GM18526 (cell line): ENCODE results near the gene PARP6.

ENCODE experiments used
- POLR2A ChIP-seq: IDR thresholded peaks from 3 replicates; pipeline ENCODE4 v1.6.1; 2011; ENCODE audit not compliant: insufficient read length; ENCODE audit errors: extremely low read depth

The PARP6 gene

DNA sequence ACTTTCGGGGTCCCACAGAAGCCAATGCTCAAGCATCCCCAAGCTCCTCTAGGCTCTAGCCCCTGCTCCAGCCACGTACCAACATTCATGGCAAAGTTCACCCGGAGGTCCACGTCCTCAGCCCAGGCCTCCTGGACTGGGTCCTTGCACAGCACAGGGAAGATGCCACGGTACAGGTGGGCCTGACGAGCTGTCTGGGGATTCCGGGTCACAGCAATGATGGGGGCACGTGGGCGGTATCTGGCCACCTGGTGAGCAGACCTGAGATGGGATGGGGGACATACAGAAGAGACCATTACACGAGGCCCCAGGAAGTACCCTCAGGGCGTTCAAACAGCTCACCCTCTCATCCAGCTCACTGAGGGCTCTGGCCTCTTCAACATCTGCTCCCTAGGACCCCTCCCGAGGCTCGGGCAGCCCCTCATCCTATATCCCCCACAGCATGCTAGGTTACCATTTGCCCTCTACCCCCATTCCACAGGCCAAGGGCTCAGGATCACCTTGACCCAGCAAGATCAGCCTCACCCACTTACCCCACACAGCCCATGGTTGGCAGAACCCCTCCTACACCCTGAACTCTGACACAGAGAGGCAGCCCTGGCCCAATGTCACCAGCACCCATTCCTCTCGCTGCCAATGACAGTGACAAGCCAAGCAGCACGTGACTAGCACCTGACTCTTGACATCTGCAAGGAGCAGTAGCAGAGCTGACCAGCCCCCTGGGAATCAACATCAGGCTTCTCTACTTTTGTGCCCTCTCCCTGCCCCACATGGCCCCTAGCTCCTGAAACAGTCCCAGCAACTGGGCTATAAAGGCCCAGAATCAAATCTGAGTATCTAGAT lies 71.7 kb downstream of the PARP6 start:
- TF ChIP-seq POLR2A, result no peak

DNA sequence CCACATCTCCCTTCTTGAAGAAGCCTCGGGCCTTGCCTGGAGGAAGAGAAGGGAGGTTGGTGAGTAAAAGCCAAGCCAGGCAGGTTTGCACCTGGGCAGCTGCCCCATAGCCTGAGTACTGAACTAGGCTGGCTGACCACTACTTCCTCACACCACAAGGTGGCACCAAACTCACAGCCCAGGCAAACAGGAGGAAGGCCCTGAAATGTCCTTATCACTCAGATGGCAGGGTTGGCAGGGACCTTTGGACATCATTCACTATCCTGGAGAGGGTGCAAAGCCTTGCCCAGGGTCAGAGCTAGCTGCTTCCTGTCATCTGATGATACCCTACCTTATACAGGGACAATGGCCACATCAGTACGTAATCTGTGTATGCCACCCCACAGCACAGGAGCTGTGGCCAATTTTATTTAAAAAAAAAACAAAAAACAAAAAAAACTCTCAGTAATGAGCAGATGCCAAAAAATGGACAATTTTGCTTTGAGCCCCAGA lies 72.6 kb downstream of the PARP6 start:
- TF ChIP-seq POLR2A, result no peak

DNA sequence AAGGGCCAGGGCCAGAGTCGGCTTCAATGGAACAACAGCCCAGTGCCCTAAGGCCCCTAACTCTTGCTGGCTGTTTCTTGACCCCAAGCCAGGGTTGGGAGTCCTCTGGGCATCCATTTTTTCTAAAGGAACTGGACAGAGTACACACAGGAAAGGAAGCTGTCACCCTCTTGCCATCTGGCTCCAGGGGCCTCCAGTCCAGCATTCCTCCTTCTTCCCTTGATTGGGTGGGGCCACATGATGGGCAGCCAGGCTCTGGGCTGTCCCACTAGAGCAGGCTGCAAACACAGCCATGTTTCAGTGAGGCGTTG lies 73.2 kb downstream of the PARP6 start:
- peak; percentile 7 for TF ChIP-seq POLR2A

GRCh38 chr15:72198356-72199204 lies 73.8 kb downstream of the PARP6 start:
- peak; percentile 31 for TF ChIP-seq POLR2A

DNA sequence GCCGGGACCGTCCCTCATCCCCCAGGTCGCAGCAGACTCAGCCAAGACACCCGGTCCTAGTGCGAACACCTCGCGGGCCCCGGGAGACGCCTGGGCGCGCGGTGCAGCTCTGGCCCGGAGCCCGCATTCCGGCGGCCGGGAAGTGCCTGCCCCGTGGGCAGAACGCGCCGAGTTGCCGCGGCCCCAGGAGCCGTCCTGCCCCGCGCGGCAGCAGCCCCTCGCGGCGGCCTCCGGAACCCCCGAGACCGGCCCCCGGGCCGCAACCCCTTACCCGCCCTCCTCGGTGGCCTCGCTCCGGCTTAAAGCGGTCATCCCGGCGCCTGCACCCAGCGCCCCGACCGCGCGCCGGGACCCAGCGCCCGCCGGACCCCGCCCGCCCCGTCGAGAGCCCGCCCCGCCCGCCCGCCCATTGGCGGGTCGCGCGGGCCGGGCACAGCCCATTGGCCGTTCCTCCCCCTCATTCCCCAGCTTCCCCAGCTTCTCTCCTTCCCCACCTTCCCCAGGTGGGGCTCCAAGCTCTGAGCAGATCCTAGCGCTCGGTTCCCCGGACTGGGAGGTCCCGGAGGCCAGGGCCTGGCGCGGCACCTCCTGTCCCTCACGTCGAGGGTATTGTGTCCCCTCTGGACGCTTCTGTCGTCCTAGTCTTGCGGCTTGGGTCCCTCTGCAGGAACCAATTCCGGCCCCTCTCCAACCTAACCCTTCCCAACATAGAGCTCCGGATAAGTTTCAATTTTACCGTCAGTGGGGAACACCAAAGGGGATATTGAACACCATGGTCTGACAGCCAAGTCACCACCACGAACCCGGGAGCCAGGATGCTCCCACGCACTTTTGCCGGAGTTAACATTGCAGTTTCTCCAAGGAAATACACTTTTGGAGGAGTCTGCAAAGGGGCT lies 74.6 kb downstream of the PARP6 start, which contains the start of gene GRAMD2A:
TSS of gene GRAMD2A (minus strand) at position 328 of the 896 bp plus-strand sequence.
- TF ChIP-seq POLR2A, result no peak

DNA sequence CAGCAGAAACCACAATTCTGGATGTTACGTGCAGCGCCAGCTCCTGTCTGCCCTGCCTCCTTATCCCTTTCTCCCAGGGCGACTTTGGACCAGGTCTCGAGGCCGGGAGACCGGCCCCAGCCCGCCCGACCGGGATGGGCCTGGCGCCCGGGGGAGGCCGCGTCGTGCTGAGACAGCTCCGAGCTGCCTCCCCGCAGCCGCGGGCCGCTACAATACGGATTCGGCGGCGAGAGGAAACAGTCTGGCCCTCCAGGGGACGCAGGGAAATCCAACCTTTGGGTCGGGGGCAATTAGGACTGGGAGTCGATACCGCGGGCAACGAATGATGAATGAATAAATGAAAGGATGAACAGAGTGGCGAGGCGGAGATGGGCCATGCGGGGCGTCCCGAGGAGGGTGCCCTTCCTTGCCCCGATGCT lies 75.3 kb downstream of the PARP6 start:
- no peak for TF ChIP-seq POLR2A

GRCh38 chr15:72196409-72197040 lies 75.8 kb downstream of the PARP6 start:
- TF ChIP-seq POLR2A, result no peak

GRCh38 chr15:72195101-72195511 lies 77.2 kb downstream of the PARP6 start:
- TF ChIP-seq POLR2A, result no peak

DNA sequence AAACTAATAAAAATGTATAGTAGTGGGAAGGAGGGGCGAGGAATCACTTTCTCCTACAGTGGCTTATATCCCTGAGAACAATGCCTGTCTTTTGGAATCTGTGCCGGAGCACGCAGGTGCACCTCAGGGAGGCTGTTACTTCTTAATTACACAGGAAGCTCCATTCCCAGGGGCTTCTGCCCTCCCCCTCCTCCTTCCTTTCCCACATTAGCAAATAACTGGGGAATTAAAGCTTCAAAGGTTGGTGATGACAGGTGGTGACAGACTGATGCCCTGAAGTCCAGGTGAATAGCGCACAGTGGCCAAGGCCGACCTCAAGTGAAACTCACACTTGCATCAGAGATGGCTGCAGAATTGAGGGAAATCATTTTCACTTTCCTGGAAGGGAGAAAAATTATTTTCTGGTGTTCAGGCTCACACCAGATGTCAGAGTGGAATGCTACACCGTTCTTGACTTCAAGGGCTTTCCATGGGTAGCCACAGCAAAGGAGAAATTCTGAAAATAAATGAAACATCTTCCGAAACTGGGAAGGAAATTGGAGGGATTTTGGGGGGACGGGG lies 78.4 kb downstream of the PARP6 start:
- TF ChIP-seq POLR2A, result no peak

- TF ChIP-seq POLR2A, result no peak
Observed at GRCh38 chr15:72192416-72192815, 79.9 kb downstream of the PARP6 start.
